GM18508 (cell line): ENCODE data around the gene FILIP1.
A peak's percentile ranks its signal among the peaks of the same experiment; 100 is the strongest.

ENCODE experiments used
- ATAC-seq: cut with Tn5 transposase; IDR thresholded peaks from one replicate; pipeline ENCODE4 v1.9.1; 2021; ENCODE audit warnings: moderate number of reproducible peaks; ENCODE audit not compliant: insufficient read depth, unreplicated experiment

The FILIP1 gene

DNA sequence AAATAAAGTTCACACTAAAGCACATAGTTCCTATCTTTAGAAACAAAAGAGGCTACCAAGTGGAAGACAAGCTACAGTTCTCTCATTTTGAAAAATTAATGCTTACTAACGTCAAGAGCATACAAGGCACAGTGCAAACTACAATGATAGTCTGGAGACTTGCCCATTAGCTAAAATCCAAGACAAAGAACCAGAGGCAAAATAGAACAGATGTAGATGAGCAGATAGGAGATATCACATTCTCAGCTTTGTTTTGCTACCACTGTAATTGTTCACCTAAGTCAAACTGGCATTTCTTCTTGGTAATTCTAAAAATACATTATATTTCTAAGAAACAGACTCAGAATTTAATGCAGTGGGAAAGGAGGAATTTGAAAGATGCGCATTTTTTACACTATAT, 214.2 kb downstream of the FILIP1 start:
- ATAC-seq = no peak

DNA sequence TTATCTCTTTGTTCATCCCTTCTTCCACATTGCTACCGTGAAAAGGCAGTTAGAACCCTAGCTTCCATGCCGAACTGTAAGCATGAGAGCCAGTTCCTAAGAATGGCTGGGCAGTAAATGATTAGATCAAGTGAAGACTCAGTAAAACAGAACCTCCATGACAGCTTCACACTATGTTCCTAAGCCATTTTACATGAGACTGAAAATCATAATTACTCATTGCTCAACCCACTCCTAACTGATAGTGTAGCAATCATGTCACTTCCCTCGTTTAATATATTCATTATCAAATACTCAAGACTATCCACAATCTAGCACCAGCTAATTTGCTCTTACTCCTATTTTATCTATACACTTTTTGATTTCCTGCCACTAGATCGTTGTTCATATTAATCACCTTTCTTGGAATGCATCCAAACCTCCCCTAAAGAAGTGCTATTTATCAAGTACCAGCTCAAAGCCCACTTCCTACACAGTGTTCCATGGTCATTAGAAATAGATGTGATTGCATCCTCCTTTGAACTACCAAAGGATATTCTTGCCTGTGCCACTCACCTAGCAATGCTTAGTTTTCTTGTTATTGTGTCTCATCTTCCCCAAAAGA, 215.0 kb downstream of the FILIP1 start:
- ATAC-seq = no peak

DNA sequence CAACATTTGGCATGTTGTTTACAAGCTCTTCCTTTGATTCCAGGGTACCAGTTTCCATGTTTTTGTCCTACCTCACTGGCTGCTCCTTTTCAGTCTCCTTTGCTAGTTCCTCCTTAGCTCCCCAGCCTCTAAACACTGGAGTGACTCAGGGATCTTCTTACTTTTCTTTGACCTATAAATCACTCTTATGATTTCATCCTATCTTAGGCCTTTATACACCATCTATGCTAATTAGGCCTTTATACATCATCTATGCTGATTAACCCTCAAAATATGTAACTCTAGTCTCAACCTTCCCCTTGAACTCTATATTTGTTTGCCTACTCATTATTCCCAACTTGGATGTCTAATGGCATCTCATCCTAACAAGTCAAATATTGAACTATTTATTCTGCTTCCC, 218.5 kb downstream of the FILIP1 start:
- no peak for ATAC-seq

DNA sequence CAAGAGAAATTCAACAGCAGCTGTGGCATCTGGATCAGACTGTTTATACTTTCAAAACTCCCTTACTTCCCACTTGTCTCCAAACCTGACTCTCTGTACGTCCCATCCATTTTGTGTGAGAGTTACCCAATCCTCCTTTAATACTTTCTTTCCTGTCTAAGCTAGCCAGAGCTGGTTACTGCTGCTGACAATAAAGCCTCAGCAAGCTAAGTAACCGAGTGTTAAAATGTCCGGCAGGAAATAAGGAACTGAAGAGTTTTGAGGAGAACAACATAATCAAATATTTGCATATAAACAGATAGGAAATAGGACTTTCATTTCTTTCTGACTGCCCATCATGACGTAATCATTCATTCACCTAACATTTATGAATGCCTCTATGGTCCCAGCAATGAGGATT, 220.6 kb downstream of the FILIP1 start:
- peak; percentile 42 for ATAC-seq

DNA sequence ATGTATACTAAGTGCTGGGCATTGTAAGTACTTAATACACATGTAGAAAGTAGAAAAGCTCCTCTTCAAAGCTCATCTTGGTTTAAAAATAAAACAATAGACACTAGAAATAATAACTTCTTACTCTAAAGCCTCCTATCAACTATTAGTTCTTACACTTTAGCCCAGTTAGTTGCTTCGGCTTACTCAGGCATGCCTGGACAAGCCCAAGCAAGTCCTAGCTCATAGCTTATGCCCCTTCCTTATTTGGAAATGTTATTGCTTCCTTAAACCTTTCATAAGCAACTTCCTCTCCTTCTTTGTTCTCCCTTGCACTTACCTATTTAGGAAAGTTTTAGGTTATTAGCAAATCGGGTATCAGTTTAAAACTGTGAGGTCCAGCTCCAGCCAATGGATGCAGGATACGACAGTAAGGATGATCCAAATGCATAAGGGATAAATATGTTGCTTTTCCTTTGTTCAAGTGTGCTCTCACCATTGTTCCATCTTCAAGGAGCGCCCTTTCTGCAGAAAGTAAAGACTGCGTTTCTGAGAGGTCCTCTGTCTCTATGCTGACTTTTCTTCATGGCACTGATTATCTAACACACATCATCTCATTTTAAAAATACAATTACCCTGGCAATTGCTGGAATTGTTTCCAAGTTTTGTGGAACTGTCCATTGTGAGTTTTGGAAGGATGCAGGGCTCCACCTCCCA, 221.3 kb downstream of the FILIP1 start:
- no peak for ATAC-seq

DNA sequence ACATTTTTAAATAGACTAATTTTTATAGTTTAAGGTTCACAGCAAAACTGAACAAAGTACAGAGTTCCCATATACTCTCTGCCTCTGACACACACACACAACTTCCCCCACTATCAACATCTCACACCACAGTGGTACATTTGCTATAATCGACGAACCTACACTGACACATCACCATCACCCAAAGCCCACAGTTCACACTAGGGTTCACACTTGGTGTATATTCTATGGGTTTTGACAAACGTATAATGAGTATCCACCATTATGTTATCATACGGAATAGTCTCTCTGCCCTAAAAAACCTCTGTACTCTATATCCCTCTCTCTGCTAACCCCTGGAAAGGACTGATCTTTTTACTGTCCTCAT, 224.6 kb downstream of the FILIP1 start:
- no peak for ATAC-seq

DNA sequence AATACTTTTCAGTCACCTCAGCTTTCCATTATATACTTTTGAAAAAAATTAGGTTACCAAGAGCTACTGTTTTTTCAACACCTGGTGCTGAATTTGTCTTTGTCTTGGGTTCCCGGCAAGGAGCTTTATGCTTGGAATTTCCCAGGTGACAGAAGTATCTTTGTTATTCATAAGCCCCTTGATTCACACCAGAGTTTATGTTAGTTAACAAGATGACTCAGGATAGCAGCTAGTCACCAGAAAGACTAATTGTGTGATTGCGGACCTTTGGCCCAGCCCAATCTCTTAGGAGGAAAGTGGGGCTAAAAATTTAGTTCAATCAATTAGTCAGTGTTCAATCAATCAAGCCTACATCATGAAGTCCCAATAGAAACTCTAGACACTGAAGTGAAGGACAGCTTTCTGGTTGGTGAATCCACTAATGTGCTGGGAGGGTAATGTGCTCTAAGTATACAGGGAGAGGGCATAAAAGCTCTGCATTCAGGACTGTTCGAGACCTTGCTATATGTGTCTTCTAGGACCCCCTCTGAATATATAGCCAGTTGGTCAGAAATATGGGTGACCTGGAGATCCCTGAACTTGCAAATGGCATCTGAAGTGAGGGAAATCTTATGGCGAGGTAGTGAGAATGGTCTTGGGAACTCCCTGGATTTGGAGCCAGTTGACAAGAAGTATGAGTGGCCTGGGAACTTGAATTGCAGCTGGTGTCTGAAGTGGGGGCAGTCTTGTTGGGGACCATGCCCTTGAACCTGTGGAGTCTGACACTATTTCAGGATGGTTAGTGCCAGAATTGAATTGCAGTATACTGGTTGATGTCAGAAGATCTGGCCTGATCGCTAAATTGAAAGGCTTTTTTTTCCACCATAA, 225.2 kb downstream of the FILIP1 start:
- no peak for ATAC-seq

DNA sequence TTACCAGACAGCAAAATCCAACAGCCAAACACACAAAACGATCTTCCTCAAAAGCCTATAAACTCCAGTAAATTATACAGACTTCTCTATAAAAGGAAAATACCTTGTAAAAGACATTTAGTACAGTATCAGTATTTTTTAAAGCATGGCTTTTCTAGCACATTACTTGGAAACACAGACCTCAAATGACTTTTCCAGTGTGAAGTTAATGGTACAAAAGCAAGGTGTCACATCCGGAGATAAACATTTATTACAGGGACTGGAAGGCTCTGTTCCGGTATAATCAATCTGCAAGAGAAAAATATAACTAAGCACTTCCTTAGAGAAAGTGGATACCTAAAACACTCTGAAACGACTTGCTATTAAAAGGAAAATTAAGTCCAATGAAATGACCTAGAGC, 226.1 kb downstream of the FILIP1 start:
- no peak for ATAC-seq

DNA sequence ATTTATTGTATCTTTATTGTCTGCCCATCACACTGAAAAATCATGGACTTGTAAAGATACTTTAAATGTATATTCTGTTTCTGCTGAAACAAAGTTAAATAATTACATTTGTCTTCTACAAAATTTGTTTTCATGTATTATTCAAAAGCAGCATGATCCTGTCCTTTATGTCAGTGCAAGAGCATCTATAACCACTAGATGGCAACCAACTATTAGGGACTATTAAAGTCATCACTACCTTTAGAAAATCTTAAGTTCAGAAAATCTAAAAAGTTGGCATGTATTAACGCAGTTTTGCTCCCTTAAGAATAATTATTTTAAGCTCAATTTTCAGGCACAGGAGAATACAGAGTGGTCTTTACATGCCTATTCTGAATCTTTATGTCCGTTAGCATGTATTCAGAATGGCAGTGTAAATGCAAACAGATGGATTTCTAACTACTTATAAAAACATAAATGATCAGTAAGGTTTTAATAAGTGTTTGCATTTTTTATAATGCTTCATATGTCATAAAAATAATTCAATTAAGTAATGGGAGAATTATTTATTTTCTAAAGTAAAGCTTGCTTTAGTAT, 226.8 kb downstream of the FILIP1 start:
- ATAC-seq = peak; percentile 46

DNA sequence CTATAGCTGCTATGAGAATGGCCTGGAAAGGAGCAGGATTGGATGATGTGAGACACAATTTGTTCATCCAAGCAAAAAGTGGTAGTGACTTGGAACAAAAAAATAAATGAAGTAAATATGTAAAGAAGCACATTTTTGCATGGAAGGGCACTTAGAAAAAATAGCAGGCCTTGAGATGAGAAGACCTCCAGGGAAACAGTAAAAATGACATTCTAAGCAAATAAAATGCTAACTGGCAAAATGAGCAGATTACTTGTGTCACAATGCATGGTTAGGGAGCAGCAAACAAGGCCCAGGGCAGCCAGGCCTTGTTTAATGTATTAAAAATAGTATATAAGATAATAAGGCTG, 230.2 kb downstream of the FILIP1 start:
- ATAC-seq = no peak

DNA sequence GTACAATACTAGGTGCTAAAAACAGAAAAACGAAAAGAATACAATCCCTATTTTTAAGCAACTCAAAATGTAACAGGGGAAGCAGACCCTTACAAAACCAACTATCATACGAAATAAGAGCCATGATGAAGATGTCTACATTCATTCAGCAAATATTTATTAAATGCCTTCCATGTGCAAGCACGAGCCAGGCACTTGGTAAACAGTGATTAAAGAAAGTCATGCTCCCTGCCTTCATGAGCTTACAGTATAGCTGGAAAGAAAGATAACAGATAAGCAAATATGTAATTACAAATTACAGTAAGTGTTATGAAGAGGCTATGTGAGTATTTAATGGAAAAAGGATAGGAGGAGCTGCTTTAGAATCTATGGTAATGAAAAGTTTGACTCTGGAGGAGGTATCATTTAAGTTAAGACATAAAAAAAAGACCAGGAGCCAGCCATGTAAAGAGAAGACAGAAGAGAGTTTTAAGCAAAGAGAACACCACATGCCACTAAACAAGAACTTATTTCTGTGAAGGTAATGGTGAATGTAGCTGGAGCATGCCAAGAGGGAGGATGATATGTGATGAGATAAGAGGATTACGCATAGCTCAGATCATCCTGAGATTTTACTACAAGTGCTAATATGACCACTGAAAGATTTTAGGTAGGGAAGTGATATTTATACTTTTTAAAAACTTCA, 230.7 kb downstream of the FILIP1 start:
- ATAC-seq = no peak

DNA sequence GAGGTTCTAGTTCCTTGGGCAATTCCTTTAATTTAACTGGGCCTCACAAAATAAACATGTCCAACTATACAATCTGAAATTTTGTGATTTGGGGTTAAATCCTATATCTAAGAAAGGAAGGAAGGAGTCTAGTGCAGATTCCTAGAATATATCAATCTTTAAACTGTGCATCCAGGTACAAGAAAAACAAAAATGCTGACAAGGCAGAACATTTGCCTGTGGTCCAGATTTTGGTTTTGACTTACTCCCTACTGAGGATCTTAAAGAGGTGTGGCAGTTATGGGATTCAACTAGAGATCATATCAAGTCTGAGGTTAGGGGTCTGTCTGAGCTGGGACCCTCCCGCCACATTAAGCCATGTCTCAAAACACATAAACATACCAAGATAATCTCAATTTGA, 232.3 kb downstream of the FILIP1 start:
- ATAC-seq = no peak

DNA sequence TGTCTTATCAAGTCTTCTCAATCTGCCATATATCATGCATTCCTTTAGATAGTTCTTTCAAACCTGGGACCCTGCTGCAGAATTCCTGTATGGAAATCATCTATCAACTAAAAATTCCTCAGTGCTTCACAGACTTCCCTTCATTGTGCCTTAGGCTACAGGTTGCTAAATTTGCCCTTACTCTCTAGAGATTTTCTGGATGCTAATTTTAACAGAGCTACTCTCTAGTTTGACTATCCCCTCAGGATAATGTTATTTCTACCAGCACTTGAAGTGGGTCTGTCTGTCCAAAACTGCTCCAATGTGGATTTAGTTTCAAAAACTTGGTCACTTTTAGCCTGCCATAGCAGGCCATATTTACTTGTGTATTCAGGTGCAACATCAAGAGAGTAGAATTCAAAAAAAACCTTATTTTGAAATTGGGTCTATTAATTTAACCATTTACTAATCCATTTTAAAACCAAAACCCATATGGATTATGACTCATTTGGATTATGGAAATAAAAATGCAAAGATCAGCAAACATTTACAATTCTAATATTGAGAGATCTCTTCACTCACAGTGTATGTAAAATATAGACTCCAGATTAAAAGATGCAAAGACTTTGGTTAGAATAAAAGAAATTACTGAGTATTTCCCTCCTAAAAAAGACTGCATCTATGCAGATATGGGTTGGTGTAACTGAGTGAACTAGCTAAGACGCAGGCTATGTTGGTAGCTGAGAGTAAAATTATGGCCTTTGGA, 236.1 kb downstream of the FILIP1 start:
- no peak for ATAC-seq

DNA sequence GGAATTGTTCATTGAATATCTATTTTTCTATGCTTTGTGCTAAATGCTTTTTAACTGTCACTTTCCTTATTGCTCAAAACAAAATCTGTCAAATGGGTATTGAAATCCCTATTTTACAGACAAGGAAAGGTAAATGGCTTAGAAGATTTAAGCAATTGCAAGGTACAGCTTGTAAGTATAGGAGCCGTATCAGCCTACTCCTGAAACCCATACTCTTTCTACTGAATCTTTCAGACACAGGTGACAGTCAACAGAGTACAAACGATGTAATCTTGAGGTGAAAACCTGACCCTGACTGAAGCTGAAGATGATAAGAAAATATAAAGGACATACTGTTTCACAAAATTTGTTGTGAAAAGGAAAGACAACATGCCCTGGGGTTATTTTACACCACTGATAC, 243.0 kb downstream of the FILIP1 start:
- no peak for ATAC-seq

DNA sequence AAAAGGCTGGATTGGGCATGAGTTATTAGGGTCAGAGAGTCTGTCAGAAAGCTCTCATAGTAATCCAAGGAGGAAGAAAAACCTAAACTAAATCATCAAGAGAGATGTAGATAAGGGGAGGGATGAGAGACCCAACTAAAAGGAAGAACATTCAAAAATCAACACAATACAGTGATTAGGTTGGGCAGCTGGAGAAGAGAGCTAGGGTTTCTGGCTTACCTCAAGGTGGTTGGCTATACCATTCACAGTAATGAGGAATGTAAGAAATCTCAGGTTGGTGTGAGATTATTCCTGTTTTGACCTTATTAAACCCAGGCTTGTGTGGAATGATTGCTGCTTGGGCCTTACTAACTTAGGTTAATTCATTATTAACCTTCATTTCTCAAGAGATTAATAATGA, 243.8 kb downstream of the FILIP1 start:
- ATAC-seq = no peak

DNA sequence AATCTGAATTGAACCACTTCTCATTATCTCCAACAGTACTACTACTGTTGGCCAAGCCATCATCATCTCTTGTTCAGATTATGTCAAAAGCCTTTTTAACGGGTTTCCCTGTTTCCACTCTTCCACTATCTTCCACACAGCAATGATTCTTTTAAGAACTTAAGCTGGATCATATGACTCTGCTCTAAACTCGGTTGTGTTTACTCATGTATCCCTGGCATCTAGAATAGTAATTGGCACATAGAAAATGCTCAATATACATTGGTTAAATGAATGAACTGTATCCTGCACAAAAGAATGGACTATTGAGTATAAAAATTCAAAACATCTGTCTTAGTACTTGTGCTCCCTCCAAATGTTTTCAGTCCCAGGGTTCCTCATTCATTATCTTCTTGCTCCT, 247.2 kb downstream of the FILIP1 start:
- no peak for ATAC-seq

DNA sequence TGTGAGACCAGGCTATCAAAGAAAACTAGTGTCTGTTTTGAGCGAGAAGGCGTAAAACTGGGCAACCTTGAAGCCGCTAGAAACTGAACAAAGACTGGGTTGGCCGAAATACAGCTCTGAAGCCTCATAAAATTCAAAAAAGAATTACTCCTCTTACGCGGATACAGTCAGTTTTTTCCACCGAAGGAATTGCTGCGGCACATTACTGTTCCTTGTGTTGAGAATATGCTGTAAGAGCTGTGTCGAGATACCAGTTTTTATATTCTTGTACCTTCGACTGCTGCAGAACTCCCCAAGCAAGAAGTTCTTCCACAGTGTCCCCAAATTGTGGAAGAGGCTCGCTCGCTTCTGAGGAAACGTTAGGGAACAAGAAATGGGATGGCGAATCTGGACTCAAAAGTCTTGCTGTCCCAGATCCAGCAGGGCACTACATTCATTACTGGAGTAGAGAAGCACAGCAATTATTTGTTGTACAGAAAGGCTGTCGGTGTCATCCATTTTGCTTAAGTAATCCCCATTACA, 249.5 kb downstream of the FILIP1 start:
- ATAC-seq = peak; percentile 12

DNA sequence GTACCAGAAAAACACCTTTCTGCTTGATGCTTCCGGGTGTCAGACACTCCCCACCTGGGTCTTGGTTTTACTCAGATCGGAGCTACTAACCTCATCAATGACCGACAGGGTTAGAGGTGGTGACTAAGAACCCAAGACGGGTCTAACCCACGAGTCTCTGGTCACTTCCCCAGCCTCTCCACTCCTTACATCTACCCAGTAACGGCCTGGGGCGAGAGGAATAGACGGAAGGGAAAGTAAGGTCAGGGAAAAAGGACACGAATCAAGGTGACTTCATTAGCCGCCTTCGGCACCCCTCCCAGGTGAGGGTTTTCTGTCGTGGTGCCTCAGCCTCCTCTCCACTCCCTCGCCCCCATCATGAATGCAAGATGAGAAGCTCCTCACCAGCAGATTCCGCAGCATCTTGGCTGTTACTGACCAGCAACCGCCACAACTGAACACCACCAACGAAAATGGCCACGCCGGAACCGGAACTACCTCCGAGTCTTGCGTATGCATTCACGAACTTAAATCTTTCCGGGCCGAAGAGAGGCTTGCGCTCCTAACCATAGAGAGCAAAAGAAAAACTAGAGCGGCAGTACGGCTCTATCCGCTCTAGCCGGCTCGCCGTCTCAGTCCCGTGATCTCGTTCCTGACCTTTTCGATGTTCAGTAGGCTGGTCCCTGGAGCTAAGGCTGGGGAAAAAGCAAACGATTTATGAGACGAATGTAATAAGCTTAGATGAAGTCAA, 250.1 kb downstream of the FILIP1 start, which contains the start of gene COX7A2:
Gene COX7A2 (minus strand): TSS at position 469 of the 730 bp plus-strand sequence. CDS start 67 bp downstream, at position 402.
- peak; percentile 89 for ATAC-seq
